Stimulated activated naive CD8-positive, alpha-beta T cell treated with anti-CD3 and anti-CD28 coated beads, Interleukin-15, Interleukin-2, amounts not matched to agents 100 ng/mL and 50 ng/mL, for 24 hours (primary cell): Measurements from ENCODE around the gene BTBD8.

Experiments
- H3K27ac Mint-ChIP-seq: one replicate; pipeline ENCODE4 v1.8.0; 2021; ENCODE audit warnings: mild to moderate bottlenecking, mixed read lengths
- H3K27me3 Mint-ChIP-seq: one replicate; pipeline ENCODE4 v1.8.0; 2021; ENCODE audit warnings: mixed read lengths
- H3K36me3 Mint-ChIP-seq: one replicate; pipeline ENCODE4 v1.8.0; 2021; ENCODE audit warnings: low read depth, mixed read lengths
- H3K4me1 Mint-ChIP-seq: one replicate; pipeline ENCODE4 v1.8.0; 2021; ENCODE audit warnings: low read depth, mixed read lengths
- H3K4me3 Mint-ChIP-seq: one replicate; pipeline ENCODE4 v1.8.0; 2021; ENCODE audit warnings: mild to moderate bottlenecking, mixed read lengths
- H3K9me3 Mint-ChIP-seq: one replicate; pipeline ENCODE4 v1.8.0; 2021; ENCODE audit warnings: mixed read lengths

The BTBD8 gene

GRCh38 chr1:92123868-92124267, 43.7 kb downstream of the BTBD8 start:
- no peaks in the 10 kb centered on the region for H3K36me3 Mint-ChIP-seq
- peak overlapping the region; percentile 53 for H3K4me3 Mint-ChIP-seq
- no peaks in the 10 kb centered on the region for H3K27me3 Mint-ChIP-seq
- no peaks in the 10 kb centered on the region for H3K9me3 Mint-ChIP-seq
- peaks cover 14% of the 10 kb centered on the region for H3K4me1 Mint-ChIP-seq
- no peak overlapping the region for H3K27ac Mint-ChIP-seq

- Mint-ChIP-seq H3K27me3 (no peaks in the 10 kb centered on the region), H3K4me3 (no peak overlapping the region), H3K36me3 (peaks cover 7% of the 10 kb centered on the region), H3K27ac (no peak overlapping the region), H3K9me3 (no peaks in the 10 kb centered on the region), H3K4me1 (peaks cover 14% of the 10 kb centered on the region)
These were observed 45.1 kb downstream of the BTBD8 start for GRCh38 chr1:92125204-92125603.

- H3K27ac Mint-ChIP-seq: no peak overlapping the region
- peaks cover 7% of the 10 kb centered on the region for H3K36me3 Mint-ChIP-seq
- no peak overlapping the region for H3K4me3 Mint-ChIP-seq
- no peaks in the 10 kb centered on the region for H3K9me3 Mint-ChIP-seq
- H3K27me3 Mint-ChIP-seq: no peaks in the 10 kb centered on the region
- peaks cover 14% of the 10 kb centered on the region for H3K4me1 Mint-ChIP-seq
These were observed 45.9 kb downstream of the BTBD8 start for GRCh38 chr1:92126088-92126487.

- H3K4me1 Mint-ChIP-seq: no peaks in the 10 kb centered on the region
- H3K27me3 Mint-ChIP-seq: no peaks in the 10 kb centered on the region
- H3K4me3 Mint-ChIP-seq: no peak overlapping the region
- H3K36me3 Mint-ChIP-seq: peaks cover 7% of the 10 kb centered on the region
- no peak overlapping the region for H3K27ac Mint-ChIP-seq
- no peaks in the 10 kb centered on the region for H3K9me3 Mint-ChIP-seq
These were observed 54.2 kb downstream of the BTBD8 start for GRCh38 chr1:92134331-92134730.

- Mint-ChIP-seq H3K36me3 (no peaks in the 10 kb centered on the region), H3K27me3 (no peaks in the 10 kb centered on the region), H3K4me3 (no peak overlapping the region), H3K9me3 (no peaks in the 10 kb centered on the region), H3K4me1 (no peaks in the 10 kb centered on the region), H3K27ac (no peak overlapping the region)
These were observed 56.2 kb downstream of the BTBD8 start for GRCh38 chr1:92136341-92136740.

- no peaks in the 10 kb centered on the region for H3K27me3 Mint-ChIP-seq
- peaks cover 24% of the 10 kb centered on the region for H3K9me3 Mint-ChIP-seq
- H3K4me3 Mint-ChIP-seq: no peak overlapping the region
- no peaks in the 10 kb centered on the region for H3K4me1 Mint-ChIP-seq
- peaks cover 27% of the 10 kb centered on the region for H3K36me3 Mint-ChIP-seq
- no peak overlapping the region for H3K27ac Mint-ChIP-seq
These were observed 74.8 kb downstream of the BTBD8 start for GRCh38 chr1:92154934-92155333.

- no peak overlapping the region for H3K27ac Mint-ChIP-seq
- H3K36me3 Mint-ChIP-seq: peaks cover 36% of the 10 kb centered on the region
- no peaks in the 10 kb centered on the region for H3K27me3 Mint-ChIP-seq
- no peaks in the 10 kb centered on the region for H3K4me1 Mint-ChIP-seq
- no peak overlapping the region for H3K4me3 Mint-ChIP-seq
- H3K9me3 Mint-ChIP-seq: peaks cover 32% of the 10 kb centered on the region
These were observed 79.4 kb downstream of the BTBD8 start for GRCh38 chr1:92159593-92159992.

- Mint-ChIP-seq H3K9me3 (peaks cover 6% of the 10 kb centered on the region), H3K27me3 (no peaks in the 10 kb centered on the region), H3K27ac (no peak overlapping the region), H3K36me3 (peaks cover 9% of the 10 kb centered on the region), H3K4me1 (no peaks in the 10 kb centered on the region), H3K4me3 (no peak overlapping the region)
These were observed 85.2 kb downstream of the BTBD8 start for GRCh38 chr1:92165389-92165788.

GRCh38 chr1:92167151-92167550, 87.0 kb downstream of the BTBD8 start:
- Mint-ChIP-seq H3K27ac (no peak overlapping the region), H3K27me3 (no peaks in the 10 kb centered on the region), H3K4me1 (no peaks in the 10 kb centered on the region), H3K36me3 (peaks cover 4% of the 10 kb centered on the region), H3K9me3 (peaks cover 1% of the 10 kb centered on the region), H3K4me3 (no peak overlapping the region)

- no peak overlapping the region for H3K4me3 Mint-ChIP-seq
- no peaks in the 10 kb centered on the region for H3K9me3 Mint-ChIP-seq
These were observed 88.5 kb downstream of the BTBD8 start for GRCh38 chr1:92168657-92169056.

GRCh38 chr1:92169214-92170005, 89.3 kb downstream of the BTBD8 start:
- no peak overlapping the region for H3K4me3 Mint-ChIP-seq
- H3K27ac Mint-ChIP-seq: no peak overlapping the region
- no peaks in the 10 kb centered on the region for H3K36me3 Mint-ChIP-seq
- no peaks in the 10 kb centered on the region for H3K4me1 Mint-ChIP-seq
- H3K9me3 Mint-ChIP-seq: no peaks in the 10 kb centered on the region
- no peaks in the 10 kb centered on the region for H3K27me3 Mint-ChIP-seq

More at GRCh38 chr1:92168657-92169056, 88.5 kb downstream of the BTBD8 start:
- H3K27ac Mint-ChIP-seq: no peak overlapping the region
- H3K36me3 Mint-ChIP-seq: no peaks in the 10 kb centered on the region
- H3K27me3 Mint-ChIP-seq: no peaks in the 10 kb centered on the region
- no peaks in the 10 kb centered on the region for H3K4me1 Mint-ChIP-seq

- Mint-ChIP-seq H3K9me3 (no peaks in the 10 kb centered on the region), H3K27me3 (no peaks in the 10 kb centered on the region), H3K27ac (no peak overlapping the region), H3K4me1 (no peaks in the 10 kb centered on the region), H3K36me3 (peaks cover 13% of the 10 kb centered on the region), H3K4me3 (no peak overlapping the region)
These were observed 104.5 kb downstream of the BTBD8 start for GRCh38 chr1:92184632-92185031.

- H3K27me3 Mint-ChIP-seq: no peaks in the 10 kb centered on the region
- no peaks in the 10 kb centered on the region for H3K36me3 Mint-ChIP-seq
- no peak overlapping the region for H3K27ac Mint-ChIP-seq
- no peaks in the 10 kb centered on the region for H3K9me3 Mint-ChIP-seq
- H3K4me3 Mint-ChIP-seq: no peak overlapping the region
- H3K4me1 Mint-ChIP-seq: no peaks in the 10 kb centered on the region
These were observed 105.9 kb downstream of the BTBD8 start for GRCh38 chr1:92186081-92186480.

- no peaks in the 10 kb centered on the region for H3K36me3 Mint-ChIP-seq
- no peak overlapping the region for H3K4me3 Mint-ChIP-seq
- no peaks in the 10 kb centered on the region for H3K27me3 Mint-ChIP-seq
- no peaks in the 10 kb centered on the region for H3K9me3 Mint-ChIP-seq
- no peaks in the 10 kb centered on the region for H3K4me1 Mint-ChIP-seq
- no peak overlapping the region for H3K27ac Mint-ChIP-seq
These were observed 108.5 kb downstream of the BTBD8 start for GRCh38 chr1:92188436-92189255.

GRCh38 chr1:92191726-92192125, 111.6 kb downstream of the BTBD8 start:
- H3K36me3 Mint-ChIP-seq: no peaks in the 10 kb centered on the region
- H3K27ac Mint-ChIP-seq: no peak overlapping the region
- no peaks in the 10 kb centered on the region for H3K9me3 Mint-ChIP-seq
- no peak overlapping the region for H3K4me3 Mint-ChIP-seq
- no peaks in the 10 kb centered on the region for H3K27me3 Mint-ChIP-seq
- peaks cover under 1% of the 10 kb centered on the region for H3K4me1 Mint-ChIP-seq
